Stimulated activated effector memory CD8-positive, alpha-beta T cell treated with anti-CD3 and anti-CD28 coated beads, Interleukin-12 subunit alpha, Interleukin-12 subunit beta, amount 100 ng/mL, for 72 hours (primary cell): Measurements from ENCODE around the gene KCNJ18.
"Not testable (repeated sequence)": the region's sequence is repeated elsewhere in the genome, so short reads cannot be mapped to it uniquely, and the experiment has no call there.

ENCODE experiments used
- ATAC-seq: fragments of 150-1000 bp; cut with Tn5 transposase; 2 replicates; pipeline ENCODE4 v1.10.0; 2021
- DNase-seq, 2 donors: peaks; one replicate each; pipeline ENCODE4 v3.0.0; 2021 to 2022; ENCODE audit warnings: low spot score in 2 of 2
- H3K27ac Mint-ChIP-seq: one replicate; pipeline ENCODE4 v1.8.0; 2022; ENCODE audit warnings: mild to moderate bottlenecking, mixed read lengths
- H3K36me3 Mint-ChIP-seq: one replicate; pipeline ENCODE4 v1.8.0; 2022; ENCODE audit warnings: mild to moderate bottlenecking, mixed read lengths
- H3K4me1 Mint-ChIP-seq: one replicate; pipeline ENCODE4 v1.8.0; 2022; ENCODE audit warnings: mixed read lengths
- H3K4me3 Mint-ChIP-seq: one replicate; pipeline ENCODE4 v1.8.0; 2022; ENCODE audit warnings: mild to moderate bottlenecking, mixed read lengths
- H3K9me3 Mint-ChIP-seq: one replicate; pipeline ENCODE4 v1.8.0; 2022; ENCODE audit warnings: mixed read lengths

The KCNJ18 gene

GRCh38 chr17:21689604-21690003 lies 2.7 kb upstream of the KCNJ18 start:
- no peak for ATAC-seq
- H3K27ac Mint-ChIP-seq: no peak overlapping the region

GRCh38 chr17:21690811-21691210 lies 1.5 kb upstream of the KCNJ18 start:
- H3K27ac Mint-ChIP-seq, H3K36me3 Mint-ChIP-seq, ATAC-seq, DNase-seq, H3K9me3 Mint-ChIP-seq, H3K4me3 Mint-ChIP-seq, H3K4me1 Mint-ChIP-seq: not testable (repeated sequence)

More at GRCh38 chr17:21689604-21690003, 2.7 kb upstream of the KCNJ18 start:
- Mint-ChIP-seq H3K36me3 (no peaks in the 10 kb centered on the region), H3K9me3 (peaks cover 3% of the 10 kb centered on the region), H3K4me1 (no peaks in the 10 kb centered on the region), H3K4me3 (no peak overlapping the region)
- DNase-seq: no peak

- H3K36me3 Mint-ChIP-seq, H3K4me1 Mint-ChIP-seq, H3K4me3 Mint-ChIP-seq, H3K27ac Mint-ChIP-seq, ATAC-seq, H3K9me3 Mint-ChIP-seq, DNase-seq: not testable (repeated sequence)
Measured at GRCh38 chr17:21691481-21691880, 842 bp upstream of the KCNJ18 start.

GRCh38 chr17:21692704-21693065 lies 362 bp downstream of the KCNJ18 start:
- H3K36me3 Mint-ChIP-seq, ATAC-seq, DNase-seq, H3K4me3 Mint-ChIP-seq, H3K27ac Mint-ChIP-seq, H3K4me1 Mint-ChIP-seq, H3K9me3 Mint-ChIP-seq: not testable (repeated sequence)

GRCh38 chr17:21693391-21693796 lies 1.1 kb downstream of the KCNJ18 start:
- not testable (repeated sequence) for H3K4me3 Mint-ChIP-seq, H3K9me3 Mint-ChIP-seq, H3K36me3 Mint-ChIP-seq, H3K27ac Mint-ChIP-seq, ATAC-seq, DNase-seq, H3K4me1 Mint-ChIP-seq

GRCh38 chr17:21693937-21694336 lies 1.6 kb downstream of the KCNJ18 start:
- not testable (repeated sequence) for H3K4me1 Mint-ChIP-seq, DNase-seq, H3K36me3 Mint-ChIP-seq, H3K9me3 Mint-ChIP-seq, H3K4me3 Mint-ChIP-seq, ATAC-seq, H3K27ac Mint-ChIP-seq

GRCh38 chr17:21696227-21696626 lies 3.9 kb downstream of the KCNJ18 start:
- not testable (repeated sequence) for H3K36me3 Mint-ChIP-seq, DNase-seq, H3K27ac Mint-ChIP-seq, H3K4me1 Mint-ChIP-seq, H3K4me3 Mint-ChIP-seq, ATAC-seq, H3K9me3 Mint-ChIP-seq

- H3K4me3 Mint-ChIP-seq, H3K27ac Mint-ChIP-seq, H3K9me3 Mint-ChIP-seq, DNase-seq, ATAC-seq, H3K4me1 Mint-ChIP-seq, H3K36me3 Mint-ChIP-seq: not testable (repeated sequence)
Measured at GRCh38 chr17:21696842-21697507, 4.7 kb downstream of the KCNJ18 start.

GRCh38 chr17:21697508-21697860 lies 5.2 kb downstream of the KCNJ18 start:
- H3K9me3 Mint-ChIP-seq, H3K27ac Mint-ChIP-seq, H3K4me3 Mint-ChIP-seq, ATAC-seq, DNase-seq, H3K36me3 Mint-ChIP-seq, H3K4me1 Mint-ChIP-seq: not testable (repeated sequence)

GRCh38 chr17:21698437-21699075 lies 6.2 kb downstream of the KCNJ18 start:
- not testable (repeated sequence) for H3K36me3 Mint-ChIP-seq, H3K9me3 Mint-ChIP-seq, DNase-seq, H3K27ac Mint-ChIP-seq, ATAC-seq, H3K4me1 Mint-ChIP-seq, H3K4me3 Mint-ChIP-seq

- not testable (repeated sequence) for H3K9me3 Mint-ChIP-seq, H3K36me3 Mint-ChIP-seq, ATAC-seq, H3K4me1 Mint-ChIP-seq, H3K27ac Mint-ChIP-seq, DNase-seq, H3K4me3 Mint-ChIP-seq
Measured at GRCh38 chr17:21699124-21699523, 6.8 kb downstream of the KCNJ18 start.

GRCh38 chr17:21699573-21700236 lies 7.4 kb downstream of the KCNJ18 start:
- not testable (repeated sequence) for DNase-seq, ATAC-seq, H3K9me3 Mint-ChIP-seq, H3K27ac Mint-ChIP-seq, H3K4me3 Mint-ChIP-seq, H3K36me3 Mint-ChIP-seq, H3K4me1 Mint-ChIP-seq

GRCh38 chr17:21701090-21701489 lies 8.8 kb downstream of the KCNJ18 start:
- DNase-seq, H3K27ac Mint-ChIP-seq, H3K36me3 Mint-ChIP-seq, H3K4me1 Mint-ChIP-seq, H3K9me3 Mint-ChIP-seq, H3K4me3 Mint-ChIP-seq: not testable (repeated sequence)
- ATAC-seq: peak; percentile 4

- not testable (repeated sequence) for H3K4me3 Mint-ChIP-seq, H3K36me3 Mint-ChIP-seq, H3K9me3 Mint-ChIP-seq, DNase-seq, ATAC-seq, H3K27ac Mint-ChIP-seq, H3K4me1 Mint-ChIP-seq
Measured at GRCh38 chr17:21702029-21702428, 9.7 kb downstream of the KCNJ18 start.

- H3K36me3 Mint-ChIP-seq, H3K27ac Mint-ChIP-seq, DNase-seq: not testable (repeated sequence)
Measured at GRCh38 chr17:21702521-21702920, 10.2 kb downstream of the KCNJ18 start.

More at GRCh38 chr17:21702521-21702920, 10.2 kb downstream of the KCNJ18 start:
- H3K9me3 Mint-ChIP-seq, ATAC-seq, H3K4me3 Mint-ChIP-seq, H3K4me1 Mint-ChIP-seq: not testable (repeated sequence)
